GM19238 (cell line): ENCODE results near the gene CDCA8.
"Not testable (repeated sequence)": the region's sequence is repeated elsewhere in the genome, so short reads cannot be mapped to it uniquely, and the experiment has no call there.

Source experiments
- DNase-seq: peaks from one replicate; pipeline ENCODE4 v3.0.0; 2011; ENCODE audit warnings: low spot score; ENCODE audit not compliant: insufficient read length

CDCA8 gene

DNA sequence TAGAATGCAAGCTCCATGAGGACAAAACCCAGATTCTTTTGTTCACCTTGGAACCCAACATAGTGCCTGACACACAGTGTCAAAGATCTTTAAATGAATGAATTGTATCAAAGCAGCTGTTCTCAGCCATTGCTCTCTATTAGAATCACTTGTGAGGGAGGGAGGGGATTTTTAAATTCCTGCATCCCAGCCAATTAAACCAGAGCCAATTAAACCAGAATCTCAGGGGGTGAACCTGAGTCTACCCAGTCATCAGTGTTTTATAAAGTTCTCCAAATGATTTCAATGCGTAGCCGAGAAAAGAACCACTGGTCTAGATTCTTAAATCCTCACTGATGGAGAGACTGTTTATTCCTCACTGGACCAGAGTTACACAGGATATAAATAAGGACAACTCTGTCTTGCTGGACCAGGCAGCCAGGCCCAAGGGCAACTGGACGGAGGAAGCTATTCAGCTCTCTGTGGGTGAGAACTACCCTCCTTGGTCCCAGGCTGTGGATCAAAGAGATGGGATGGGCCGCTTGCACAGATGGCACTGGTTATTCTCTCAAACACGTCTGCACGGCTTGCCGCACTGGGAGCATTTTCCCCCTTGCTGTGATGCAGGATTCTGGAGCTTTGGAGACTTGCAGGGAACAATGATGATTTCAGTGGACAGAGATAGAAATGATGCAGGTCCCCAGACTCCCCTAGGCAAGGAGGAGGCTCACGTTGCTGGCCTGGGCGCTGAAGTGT is 20.0 kb upstream of the CDCA8 start:
- DNase-seq: no peak

DNA sequence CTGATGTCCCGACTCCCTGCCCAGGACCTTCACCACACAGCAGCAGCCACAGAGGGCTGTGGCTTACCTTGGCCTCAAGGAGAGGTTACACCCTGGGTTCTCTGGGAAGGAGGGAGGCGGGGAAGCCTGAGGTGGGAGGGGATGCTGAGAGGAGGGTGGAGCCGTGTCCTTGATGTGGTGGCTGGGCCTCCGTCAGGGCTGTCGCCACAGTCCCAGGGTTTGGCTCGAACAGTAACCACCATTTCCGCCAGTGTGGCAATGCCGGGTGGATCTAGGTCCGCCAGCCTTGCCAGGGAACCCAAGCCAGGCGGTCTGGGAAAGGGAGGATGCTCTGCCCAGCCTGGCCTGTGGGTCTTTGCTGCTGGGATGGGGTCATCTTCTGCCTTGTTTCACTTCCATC is 18.4 kb upstream of the CDCA8 start:
- DNase-seq: no peak

DNA sequence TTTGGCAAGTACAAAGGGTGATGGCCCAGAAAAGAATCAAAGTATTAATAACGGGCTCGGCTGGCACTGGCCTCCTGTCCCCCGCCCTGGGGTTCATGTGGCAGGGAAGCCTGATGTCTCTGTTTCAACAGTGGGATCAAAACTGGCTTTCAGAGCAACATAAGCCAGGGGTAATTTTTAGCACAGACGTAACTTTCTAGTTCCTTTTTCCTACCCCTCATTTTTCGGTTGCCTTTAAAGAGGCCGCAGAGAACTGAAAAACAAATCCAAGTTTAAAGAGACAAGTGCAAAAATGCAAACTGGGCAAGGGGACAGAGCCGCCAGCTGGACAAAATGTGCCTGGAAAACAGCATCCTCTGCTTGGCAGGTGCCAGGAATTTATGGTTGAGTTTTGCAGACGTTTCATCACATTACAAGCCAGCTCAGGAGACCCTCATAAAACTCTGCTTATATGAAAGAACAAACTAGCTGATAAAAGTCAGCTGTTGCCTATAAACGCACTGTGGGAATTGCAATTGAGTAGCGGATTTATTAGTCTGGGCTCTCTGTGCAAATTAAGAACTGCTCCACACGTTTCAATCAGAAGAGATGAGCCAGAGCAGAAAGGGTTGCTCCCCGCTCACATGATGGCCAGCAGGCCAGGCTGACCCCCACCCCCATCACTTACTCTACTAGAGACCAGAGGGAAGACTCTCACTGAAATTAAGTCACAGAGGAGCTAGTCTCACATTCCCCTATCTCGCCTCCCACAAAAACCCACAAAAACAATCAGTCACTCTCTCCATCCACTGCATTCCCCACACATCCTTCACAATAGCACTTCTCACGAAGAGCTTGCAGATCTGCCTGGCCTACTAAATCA is 15.8 kb upstream of the CDCA8 start:
- DNase-seq: peak; percentile 40

DNA sequence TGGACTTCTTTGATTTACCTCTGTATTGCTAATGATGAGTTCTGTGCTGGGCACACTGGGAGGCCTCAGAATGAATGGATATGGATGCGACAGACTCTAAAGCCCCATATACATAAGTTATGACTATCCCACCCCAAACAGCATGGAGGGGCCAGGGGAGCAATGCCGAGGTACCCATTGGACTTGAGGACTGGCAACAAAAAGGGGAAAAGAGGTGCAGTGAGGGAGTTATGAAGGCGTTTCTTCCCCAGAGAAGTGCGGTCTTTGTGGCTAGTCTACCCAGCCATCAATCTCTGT is 15.2 kb upstream of the CDCA8 start:
- no peak for DNase-seq

DNA sequence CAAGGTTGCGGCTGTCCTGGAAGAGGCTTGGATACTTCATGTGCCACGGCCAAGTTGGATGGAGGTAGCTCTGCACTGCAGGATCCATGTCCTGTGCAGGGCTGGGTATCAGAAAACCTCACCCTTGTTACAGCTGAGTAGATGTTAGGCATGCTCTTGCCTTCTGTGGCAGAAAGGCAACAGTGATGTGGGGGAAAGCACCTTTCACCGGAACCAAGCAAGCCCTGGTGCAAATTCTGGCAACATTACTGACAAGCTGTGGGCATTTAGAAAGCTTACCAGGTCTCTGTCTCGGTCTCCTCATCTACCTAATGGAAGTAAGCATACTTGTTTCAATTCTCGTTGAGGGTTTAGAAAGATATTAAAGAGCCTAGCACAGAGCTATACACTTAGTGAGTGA is 14.5 kb upstream of the CDCA8 start:
- no peak for DNase-seq

DNA sequence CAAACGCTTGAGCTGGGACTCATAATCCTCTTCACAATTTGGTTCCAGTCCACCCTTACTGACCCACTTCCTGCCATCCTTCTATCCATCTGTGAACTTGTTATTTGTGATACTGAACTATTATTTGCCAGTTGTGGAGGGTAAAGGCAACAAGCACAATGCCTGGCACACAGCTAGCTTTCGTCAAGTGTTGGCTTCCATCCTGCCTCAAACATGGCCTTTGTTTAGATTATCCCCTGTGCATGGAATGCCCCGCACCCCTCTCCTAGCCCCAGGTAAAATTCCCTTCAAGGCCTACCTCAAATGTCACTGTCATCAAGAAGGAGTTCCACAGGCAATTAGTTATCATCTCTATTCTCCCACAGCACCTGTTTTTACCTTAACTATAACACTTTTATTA is 11.4 kb upstream of the CDCA8 start:
- no peak for DNase-seq

DNA sequence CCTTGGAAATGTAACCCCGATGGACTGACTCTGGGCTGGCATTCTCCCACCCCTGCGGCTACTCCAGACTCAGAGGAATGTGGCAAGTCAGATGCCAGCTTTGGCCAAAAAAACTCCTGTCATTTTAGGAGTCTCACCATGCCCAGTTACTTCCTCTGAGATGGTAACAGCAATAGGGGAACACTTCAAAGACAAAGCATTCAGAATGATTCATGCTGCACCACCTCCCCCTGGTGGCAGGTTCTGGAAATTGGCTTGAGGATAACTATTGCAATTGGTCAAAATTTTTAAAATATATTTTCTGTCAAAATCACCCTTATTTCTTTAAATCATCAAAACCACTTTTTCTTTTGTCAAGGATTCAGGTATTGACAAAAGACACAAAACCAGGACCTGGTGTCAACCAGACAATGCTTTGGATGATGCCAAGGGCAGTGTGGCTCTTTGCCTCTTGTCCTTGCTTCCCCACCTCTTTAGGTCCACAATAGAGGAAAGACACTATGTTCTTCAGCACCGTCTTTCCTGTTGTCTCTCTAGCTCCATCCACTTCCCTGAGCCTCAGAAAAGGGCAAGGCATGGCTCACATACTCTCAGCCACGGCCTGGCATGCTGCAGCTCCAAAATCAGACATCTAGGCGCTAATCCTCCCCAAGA is 9.9 kb upstream of the CDCA8 start:
- DNase-seq: no peak

DNA sequence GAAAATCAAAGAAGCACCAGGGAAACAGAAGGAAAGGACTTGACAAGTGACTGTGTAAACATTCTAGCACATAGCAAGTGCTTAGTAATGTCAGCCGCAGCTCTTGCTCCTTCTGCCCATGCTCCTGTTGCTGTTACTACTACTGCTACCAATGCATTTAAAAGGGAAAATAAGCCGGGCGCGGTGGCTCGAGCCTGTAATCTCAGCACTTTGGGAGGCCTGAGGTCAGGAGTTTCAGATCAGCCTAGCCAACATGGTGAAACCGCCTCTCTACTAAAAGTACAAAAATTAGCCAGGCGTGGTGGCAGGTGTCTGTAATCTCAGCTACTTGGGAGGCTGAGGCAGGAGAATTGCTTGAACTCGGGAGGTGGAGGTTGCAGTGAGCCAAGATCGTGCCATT is 8.1 kb upstream of the CDCA8 start:
- DNase-seq: not testable (repeated sequence)

DNA sequence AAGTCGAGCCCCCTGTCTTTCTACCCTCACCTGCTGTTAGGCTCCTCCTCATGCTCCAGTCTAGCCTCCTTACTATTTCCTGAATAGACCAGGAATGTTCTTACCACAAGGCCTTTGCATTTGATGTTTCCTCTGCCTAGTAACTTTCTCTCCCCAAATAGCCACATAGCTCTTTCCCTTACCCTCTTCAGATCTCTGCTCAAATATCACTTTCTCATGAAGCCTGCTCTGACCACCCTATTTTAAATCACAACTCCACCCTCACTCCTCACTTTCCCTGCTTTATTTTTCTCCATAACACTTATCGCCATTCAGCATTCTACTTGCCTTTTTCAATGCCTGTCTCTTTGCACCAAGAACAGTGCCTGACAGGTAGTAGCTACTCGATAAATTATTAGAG is 6.6 kb upstream of the CDCA8 start:
- DNase-seq: no peak

DNA sequence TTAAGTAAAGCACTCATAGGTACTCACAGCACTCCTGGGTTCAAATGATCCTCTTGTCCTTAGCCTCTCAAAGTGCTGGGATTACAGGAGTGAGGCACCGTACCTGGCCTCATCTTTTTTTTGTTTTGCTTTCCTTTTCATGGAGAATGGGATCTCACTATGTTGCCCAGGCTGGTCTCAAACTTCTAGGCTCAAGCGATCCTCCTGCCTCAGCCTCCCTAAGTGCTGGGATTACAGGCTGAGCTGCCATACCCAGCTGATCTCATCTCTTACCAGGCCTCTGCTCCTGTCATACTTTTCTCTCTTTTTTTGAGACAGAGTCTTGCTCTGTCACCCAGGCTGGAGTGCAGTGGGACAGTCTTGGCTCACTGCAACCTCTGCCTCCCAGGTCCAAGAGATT is 4.6 kb upstream of the CDCA8 start:
- not testable (repeated sequence) for DNase-seq

DNA sequence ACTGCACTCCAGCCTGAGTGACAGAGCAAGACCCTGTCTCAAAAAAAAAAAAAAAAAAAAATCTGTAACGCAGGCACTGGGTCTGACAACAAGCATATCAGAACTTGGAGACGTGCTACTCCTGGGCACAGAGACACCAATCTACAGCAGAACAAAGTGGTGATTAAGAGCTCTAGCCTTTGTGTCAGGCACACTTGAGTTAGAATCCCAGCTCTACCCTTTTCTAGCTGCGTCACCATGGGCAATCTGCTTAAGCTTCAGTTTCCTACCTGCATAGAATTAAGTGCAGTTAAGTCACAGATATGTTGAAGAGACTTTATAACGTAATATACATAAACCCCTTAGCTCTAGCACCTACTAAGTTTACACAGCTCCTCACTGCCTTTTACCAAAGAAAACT is 3.4 kb upstream of the CDCA8 start:
- DNase-seq: no peak

DNA sequence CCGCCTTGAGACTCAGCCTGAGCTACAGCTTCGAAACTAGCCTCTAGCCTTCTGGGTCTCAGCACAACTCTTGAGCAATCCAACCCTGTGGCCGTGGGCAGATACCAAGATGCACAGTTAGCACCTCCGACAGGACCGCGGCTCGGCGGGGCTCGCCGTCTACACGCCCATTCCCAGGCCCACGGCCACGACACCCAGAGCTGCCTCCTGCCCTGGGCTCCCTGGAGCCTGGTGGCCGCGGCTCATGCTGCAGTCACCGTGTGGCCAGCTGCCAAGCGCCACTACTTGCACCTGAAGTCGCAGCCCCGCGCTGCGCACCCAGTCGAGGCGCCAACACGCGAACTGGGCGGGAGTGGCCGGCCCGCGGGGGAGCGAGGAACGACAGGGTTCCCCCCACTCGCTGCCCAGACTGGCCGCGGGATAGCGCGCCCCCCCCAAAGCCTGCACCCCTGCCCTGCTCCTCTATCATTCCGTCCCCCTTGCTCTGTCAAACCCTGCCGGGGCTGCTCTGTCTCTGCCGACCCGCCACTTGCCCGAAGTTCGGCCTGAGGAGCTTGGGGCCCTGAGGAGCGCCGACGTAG is 729 bp upstream of the CDCA8 start:
- DNase-seq: no peak

DNA sequence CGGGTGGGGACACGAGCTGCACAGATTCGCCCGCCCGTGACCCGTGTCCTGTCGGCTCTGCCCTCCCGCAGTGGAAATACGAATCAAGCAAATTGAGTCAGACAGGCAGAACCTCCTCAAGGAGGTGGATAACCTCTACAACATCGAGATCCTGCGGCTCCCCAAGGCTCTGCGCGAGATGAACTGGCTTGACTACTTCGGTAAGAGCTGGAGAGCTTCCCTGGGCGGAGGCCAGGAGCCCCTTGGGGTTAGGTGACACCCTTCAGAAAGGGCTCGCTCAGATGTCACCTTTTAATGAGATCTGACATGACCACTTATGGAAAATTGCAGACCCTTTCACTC is 489 bp downstream of the CDCA8 start:
- DNase-seq: no peak

DNA sequence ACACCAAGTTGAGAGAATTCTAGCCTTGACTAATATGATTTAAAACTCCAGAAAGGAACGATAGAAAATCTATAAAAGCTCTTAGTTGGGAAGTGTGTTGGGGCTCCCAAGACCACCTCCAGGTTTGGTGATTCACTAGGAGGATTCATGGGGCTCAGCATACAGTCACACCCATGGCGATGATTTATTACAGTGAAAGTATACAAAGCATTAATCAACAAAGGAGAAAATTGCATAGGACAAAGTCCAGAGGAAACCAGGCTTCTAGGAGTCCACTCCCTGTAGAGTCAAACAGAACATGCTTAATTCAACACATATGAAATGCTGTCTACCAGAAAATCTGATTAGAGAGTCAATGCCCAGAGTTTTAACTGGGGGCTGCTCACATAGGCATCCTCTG is 4.8 kb downstream of the CDCA8 start:
- no peak for DNase-seq

DNA sequence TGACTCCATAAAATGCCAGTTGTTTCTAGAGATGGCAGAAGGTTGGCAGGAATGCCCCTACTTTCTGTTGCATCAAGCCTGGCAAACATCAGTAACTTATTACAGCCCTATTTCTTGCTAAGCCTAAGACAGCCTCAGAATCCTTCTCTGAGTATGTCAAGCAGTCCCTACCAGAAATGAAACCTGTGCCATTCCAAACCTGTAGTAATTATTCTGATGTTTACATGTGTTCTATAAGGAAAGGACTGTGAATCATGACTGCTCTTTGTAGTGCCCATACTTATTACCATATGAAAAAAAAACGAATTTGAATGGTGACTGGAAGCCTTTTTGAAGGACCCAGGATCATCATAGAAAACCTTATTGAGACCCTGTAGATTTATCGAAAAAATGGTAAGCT is 5.4 kb downstream of the CDCA8 start:
- DNase-seq: no peak

DNA sequence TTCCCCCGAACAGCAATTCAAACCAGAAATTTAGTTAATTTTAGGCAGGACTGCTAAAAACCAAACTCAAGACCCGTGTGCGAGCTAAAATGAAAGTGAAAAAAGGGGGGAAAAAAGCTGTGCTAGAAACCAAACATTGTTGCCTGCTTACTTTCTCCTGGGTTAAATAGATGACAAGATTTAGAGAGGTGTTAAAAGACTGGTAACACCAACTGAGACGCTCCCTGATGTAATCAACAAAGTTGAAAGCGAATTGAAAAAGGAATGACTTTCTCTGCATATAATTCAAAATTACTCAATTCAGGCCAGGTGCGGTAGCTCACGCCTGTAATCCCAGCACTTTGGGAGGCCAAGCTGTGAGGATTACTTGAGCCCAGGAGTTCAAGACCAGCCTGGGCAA is 6.8 kb downstream of the CDCA8 start:
- no peak for DNase-seq

DNA sequence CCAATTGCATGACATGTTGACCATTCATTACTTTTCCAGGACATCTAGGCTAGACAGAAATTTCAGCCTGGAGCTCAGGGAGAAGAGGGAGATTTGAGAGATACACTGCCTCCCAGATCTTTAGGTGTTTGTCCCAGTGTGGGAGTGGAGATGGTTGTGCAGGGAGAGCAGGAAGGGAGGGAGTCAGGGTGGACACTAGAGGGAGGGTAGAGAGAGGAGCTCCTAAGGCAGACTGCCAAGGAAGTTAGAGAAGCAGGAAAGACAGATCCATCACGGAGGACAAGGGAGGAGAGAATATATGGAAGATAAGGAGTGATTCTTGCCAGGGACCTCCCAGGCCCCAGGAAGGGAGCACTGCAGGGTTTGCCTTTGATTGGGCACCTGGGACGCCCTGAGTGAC is 8.7 kb downstream of the CDCA8 start:
- no peak for DNase-seq

DNA sequence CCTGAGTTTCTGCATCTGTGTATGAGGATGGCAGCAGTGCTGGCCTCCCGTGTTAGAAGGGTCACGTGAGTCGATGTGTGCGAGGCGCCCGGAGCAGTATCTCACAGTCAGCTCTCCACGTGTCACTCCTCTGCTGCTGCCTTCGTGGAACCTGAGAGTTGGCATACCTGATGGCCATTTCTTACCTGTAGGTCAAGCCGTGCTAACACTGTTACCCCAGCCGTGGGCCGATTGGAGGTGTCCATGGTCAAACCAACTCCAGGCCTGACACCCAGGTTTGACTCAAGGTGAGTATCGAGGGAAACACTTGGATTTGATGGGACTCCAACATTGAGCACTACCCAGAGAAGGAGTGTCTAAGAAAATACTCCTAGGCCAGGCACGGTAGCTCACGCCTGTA is 10.7 kb downstream of the CDCA8 start:
- no peak for DNase-seq

DNA sequence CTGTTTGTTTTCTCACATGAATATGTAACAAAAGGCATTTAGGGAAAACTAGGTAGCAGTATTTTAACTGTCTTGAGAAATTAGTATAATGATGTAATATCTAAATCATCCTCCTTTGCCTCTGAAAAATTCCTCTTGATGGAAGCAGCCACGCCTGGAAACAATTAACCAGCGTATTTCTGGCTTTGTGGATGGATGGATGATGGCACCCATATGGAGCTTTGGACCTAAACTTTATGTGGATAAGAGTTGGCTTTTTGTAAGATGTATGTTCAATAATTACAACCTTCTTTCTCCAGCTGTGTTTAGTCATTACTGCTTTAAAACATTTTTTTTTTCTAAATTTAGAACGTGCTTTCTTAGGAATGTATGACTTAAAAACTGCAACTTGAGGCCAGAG is 12.7 kb downstream of the CDCA8 start:
- no peak for DNase-seq

DNA sequence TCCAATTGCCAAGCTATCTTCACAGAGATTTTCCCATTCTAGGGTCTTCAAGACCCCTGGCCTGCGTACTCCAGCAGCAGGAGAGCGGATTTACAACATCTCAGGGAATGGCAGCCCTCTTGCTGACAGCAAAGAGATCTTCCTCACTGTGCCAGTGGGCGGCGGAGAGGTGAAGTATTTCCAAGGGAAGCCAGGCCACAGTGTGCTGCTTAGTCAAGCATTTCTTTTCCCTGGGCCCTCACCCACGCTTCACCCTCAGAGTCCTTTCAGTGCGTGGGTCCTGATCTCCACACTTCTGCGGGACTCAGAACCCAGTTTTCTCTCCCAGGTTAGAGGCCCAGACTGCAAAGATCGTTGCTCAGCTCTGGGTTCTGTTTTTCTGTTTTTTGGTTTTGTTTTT is 13.1 kb downstream of the CDCA8 start:
- no peak for DNase-seq

DNA sequence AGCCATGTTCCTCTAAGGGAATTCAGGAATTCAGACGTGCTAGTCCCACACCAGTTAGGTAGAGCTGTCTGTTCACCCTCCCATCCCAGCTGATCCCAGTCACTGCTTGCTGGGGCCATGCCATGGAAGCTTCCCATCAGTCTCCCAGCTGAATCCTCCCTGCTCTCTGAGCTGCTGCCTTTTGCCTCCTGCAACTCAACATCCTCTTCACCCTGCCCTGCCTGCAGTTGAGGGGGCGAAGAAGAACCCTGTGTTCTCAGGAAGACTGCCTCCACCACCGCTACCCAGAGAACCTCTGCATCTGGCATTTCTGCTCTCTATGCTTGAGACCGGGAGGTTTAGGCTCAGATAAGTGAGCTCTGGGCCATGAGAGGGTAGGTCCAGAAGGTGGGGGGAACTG is 16.2 kb downstream of the CDCA8 start:
- no peak for DNase-seq

DNA sequence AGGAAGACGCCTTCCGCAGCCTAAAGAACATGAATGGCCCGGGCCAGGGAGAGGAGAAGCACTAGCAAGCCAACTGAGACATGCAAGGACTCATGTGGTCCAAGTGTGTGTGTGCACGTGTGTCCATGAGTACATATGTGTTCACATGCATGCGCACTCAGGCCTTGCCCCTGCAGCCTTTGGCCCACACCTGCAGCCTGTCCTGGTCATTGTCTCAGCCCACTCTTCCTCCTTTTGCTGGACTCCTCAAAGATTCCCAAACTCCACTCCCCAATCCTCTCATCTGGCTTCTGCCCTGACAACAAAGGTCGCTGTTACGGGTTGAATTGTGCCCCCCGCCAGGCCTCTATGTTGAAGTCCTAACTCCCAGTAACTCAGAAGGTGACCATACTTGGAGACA is 21.9 kb downstream of the CDCA8 start:
- no peak for DNase-seq
